Inflammatory macrophage (primary cell): Measurements from ENCODE around the gene SNRPA1.

Source experiments
- DNase-seq, 2 donors: peaks; one replicate each; pipeline ENCODE4 v3.0.0-alpha.2; 2020 to 2022

Gene SNRPA1

GRCh38 chr15:101237251-101237650 lies 57.8 kb downstream of the SNRPA1 start:
- peak; percentile 45 to 60 for DNase-seq

GRCh38 chr15:101233651-101234280 lies 61.3 kb downstream of the SNRPA1 start:
- DNase-seq: no peak

GRCh38 chr15:101232677-101233076 lies 62.4 kb downstream of the SNRPA1 start:
- DNase-seq: no peak
